Upper lobe of right lung (tissue), 1 donor: ENCODE data around the gene ZBTB22. TPM values are rescaled to one million over a fixed set of nuclear protein-coding genes. Genes with fewer than 3 reads are reported as not detected.

Experiments
- ATAC-seq: fragments of 200-7000 bp; cut with Tn5 transposase; one replicate; pipeline ENCODE4 v1.9.1; 2020; ENCODE audit warnings: mild to moderate bottlenecking, moderate library complexity
- DNase-seq: peaks from one replicate; pipeline ENCODE4 v3.0.0-alpha.2; 2020
- H3K27ac ChIP-seq: fragments of 200-600 bp; one replicate; pipeline ENCODE4 v1.8.0; 2022
- H3K27me3 ChIP-seq: fragments of 200-600 bp; one replicate; pipeline ENCODE4 v1.8.0; 2022; ENCODE audit warnings: mild to moderate bottlenecking
- H3K36me3 ChIP-seq: fragments of 200-600 bp; one replicate; pipeline ENCODE4 v1.8.0; 2022
- H3K4me1 ChIP-seq: fragments of 200-600 bp; one replicate; pipeline ENCODE4 v1.8.0; 2022
- H3K4me3 ChIP-seq: fragments of 200-600 bp; one replicate; pipeline ENCODE4 v1.8.0; 2022; ENCODE audit warnings: mild to moderate bottlenecking
- H3K9me3 ChIP-seq: fragments of 200-600 bp; one replicate; pipeline ENCODE4 v1.8.0; 2022
- intact Hi-C: fragments of 100-400 bp; cut with DNase I; formaldehyde crosslinking; loops from one replicate; pipeline ENCODE4 v1.11.0; 2022
- total RNA-seq: library from RNA; stranded (reverse); fragmentation: NEBNext Ultra II Directional; extraction: Animal tissue kit (Norgen Biotek cat#: 25700); gene quantifications from one replicate; pipeline ENCODE4 v1.2.1, GENCODE V29; 2021
- TF ChIP-seq, protein P1 (sequence below): fragments of 200-600 bp; IDR thresholded peaks from one replicate; pipeline ENCODE4 v1.8.0; 2022; ENCODE audit warnings: antibody characterized with exemption
- donor health status: DM: no; HTN: yes; CAD: no; lungs with severe emphysema.

The ZBTB22 gene
- total RNA-seq, 1 donor from 2014 or later, result 26.2 TPM

DNA sequence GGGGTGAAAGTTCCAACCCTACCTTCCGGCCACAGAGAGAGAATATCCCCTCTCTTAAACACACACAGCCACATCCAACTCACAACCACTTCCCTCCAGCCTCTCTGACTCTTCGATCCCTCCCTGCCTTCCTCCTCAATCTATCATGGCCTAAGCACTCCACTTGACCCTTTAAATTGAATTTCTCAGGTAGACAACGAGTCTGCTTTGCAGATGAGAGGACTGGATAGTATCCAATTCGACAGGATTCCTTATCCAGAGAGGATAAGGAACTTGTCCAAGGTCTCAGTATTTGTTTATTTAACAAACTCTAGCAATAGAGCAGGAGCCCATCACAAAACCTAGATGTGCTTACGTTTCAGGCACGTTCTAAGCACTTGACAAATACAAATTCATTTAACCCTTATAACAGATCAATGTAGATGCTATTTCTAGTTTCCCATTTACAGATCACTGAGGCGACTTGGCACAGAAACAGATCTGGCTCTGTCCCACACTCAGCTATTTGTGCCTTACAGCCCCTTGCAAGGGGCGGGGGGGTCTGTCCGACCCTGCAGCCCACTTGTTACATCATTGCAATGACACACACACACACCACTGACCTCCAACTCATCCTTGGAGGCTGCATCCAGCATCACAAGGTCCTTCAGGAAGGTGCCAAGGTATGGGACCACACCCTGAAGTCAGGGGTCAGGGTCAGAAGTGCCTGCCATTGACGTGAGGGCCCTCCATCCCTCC, 23.3 kb downstream of the ZBTB22 start:
- Histone ChIP-seq H3K27ac (no peak overlapping the region), H3K27me3 (no peaks in the 10 kb centered on the region), H3K9me3 (no peaks in the 10 kb centered on the region), H3K36me3 (peaks cover 58% of the 10 kb centered on the region), H3K4me3 (no peak overlapping the region), H3K4me1 (peaks cover 17% of the 10 kb centered on the region)
- no peak for ATAC-seq
- no peak for DNase-seq
- TF ChIP-seq, protein P1, sequence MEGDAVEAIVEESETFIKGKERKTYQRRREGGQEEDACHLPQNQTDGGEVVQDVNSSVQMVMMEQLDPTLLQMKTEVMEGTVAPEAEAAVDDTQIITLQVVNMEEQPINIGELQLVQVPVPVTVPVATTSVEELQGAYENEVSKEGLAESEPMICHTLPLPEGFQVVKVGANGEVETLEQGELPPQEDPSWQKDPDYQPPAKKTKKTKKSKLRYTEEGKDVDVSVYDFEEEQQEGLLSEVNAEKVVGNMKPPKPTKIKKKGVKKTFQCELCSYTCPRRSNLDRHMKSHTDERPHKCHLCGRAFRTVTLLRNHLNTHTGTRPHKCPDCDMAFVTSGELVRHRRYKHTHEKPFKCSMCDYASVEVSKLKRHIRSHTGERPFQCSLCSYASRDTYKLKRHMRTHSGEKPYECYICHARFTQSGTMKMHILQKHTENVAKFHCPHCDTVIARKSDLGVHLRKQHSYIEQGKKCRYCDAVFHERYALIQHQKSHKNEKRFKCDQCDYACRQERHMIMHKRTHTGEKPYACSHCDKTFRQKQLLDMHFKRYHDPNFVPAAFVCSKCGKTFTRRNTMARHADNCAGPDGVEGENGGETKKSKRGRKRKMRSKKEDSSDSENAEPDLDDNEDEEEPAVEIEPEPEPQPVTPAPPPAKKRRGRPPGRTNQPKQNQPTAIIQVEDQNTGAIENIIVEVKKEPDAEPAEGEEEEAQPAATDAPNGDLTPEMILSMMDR, result no peak
- intact Hi-C loops, result no loop called here

DNA sequence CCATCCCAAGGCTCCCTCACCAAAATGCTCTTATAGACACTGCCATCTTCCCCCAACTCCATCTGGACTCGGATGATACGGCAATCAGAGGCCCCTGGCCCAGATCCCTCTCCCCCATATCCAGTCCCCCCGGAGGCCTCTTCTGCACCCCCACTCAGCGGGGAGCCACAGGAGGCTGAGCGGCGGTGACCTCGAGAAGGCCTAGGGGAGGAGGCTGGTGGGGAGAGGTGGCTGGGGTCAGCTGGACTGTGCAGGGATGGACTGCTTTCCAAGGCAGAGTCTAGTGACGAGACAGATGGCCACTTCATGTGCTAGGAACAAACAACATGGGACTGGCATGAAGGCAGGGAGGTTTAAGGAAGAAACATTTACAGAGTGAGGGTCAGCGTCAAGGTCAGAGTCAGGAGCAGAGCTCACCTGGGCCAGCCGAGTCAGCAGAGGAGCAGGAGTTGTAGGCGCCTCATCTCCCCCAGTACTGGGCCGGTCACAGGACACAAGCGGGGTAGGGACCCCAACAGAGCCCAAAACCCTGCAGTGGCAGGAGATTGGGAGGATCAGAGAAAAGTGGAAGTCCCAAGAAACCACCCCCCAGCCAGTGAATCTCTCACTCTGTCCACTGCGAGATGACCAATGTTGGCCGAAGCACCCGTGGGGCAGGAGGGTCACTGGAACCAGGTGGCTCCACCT, 24.4 kb downstream of the ZBTB22 start:
- Histone ChIP-seq H3K27ac (no peak overlapping the region), H3K4me1 (peaks cover 21% of the 10 kb centered on the region), H3K9me3 (no peaks in the 10 kb centered on the region), H3K4me3 (no peak overlapping the region), H3K27me3 (no peaks in the 10 kb centered on the region), H3K36me3 (peaks cover 58% of the 10 kb centered on the region)
- TF ChIP-seq, protein P1, result no peak
- DNase-seq, result no peak
- no peak for ATAC-seq
- intact Hi-C loops, result no loop called here

DNA sequence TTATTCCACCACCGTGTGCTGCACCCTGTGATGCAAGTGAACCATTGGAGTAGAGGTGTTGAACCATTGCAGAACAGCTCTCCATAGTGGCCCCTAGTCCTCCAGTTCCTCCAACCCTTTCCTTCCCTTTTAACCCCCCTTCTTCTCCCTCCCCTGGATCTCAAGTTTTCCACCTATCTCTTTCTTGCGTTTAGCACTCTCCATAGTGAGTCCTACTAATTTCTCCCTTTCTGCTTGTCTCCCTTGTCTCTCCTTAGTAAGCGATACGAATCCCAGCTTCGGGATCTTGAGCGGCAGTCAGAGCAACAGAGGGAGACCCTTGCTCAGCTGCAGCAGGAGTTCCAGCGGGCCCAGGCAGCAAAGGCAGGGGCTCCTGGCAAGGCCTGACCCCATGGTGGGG, 27.1 kb downstream of the ZBTB22 start:
- no peaks in the 10 kb centered on the region for H3K9me3 ChIP-seq
- peaks cover 66% of the 10 kb centered on the region for H3K36me3 ChIP-seq
- no peak overlapping the region for H3K27ac ChIP-seq
- H3K27me3 ChIP-seq, result no peaks in the 10 kb centered on the region
- H3K4me1 ChIP-seq, result peaks cover 19% of the 10 kb centered on the region
- ATAC-seq (no peak), DNase-seq (no peak)
- TF ChIP-seq, protein P1, result no peak
- peak overlapping the region; percentile 89 for H3K4me3 ChIP-seq
- intact Hi-C loops, result no loop called here

DNA sequence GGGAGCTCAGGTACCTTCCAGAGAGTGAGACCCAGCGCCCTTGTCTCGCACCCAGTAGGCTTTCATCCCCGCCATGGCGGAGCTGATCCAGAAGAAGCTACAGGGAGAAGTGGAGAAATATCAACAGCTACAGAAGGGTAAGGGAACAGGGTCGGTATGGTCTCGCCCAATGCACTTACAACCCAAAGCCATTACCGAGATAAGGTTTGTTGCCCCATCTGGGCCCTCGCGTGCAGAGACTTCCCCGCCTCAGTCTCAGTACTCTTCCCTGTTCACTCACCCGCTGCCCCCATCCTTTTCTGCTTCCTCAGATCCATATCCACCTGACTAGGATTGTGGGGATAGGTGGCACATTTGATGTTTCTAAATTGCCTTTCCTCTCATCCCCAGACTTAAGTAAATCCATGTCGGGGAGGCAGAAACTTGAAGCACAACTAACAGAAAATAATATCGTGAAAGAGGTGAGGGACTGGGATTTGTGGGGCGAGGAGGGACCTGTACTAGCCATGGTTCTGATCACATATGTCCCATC, 27.7 kb downstream of the ZBTB22 start:
- DNase-seq, result no peak
- intact Hi-C loops, result no loop called here
- H3K4me1 ChIP-seq, result peaks cover 19% of the 10 kb centered on the region
- H3K36me3 ChIP-seq, result peaks cover 65% of the 10 kb centered on the region
- H3K27me3 ChIP-seq, result no peaks in the 10 kb centered on the region
- no peak for ATAC-seq
- TF ChIP-seq, protein P1, result no peak
- H3K27ac ChIP-seq, result peak overlapping the region; percentile 73
- no peaks in the 10 kb centered on the region for H3K9me3 ChIP-seq
- H3K4me3 ChIP-seq, result peak overlapping the region; percentile 89

DNA sequence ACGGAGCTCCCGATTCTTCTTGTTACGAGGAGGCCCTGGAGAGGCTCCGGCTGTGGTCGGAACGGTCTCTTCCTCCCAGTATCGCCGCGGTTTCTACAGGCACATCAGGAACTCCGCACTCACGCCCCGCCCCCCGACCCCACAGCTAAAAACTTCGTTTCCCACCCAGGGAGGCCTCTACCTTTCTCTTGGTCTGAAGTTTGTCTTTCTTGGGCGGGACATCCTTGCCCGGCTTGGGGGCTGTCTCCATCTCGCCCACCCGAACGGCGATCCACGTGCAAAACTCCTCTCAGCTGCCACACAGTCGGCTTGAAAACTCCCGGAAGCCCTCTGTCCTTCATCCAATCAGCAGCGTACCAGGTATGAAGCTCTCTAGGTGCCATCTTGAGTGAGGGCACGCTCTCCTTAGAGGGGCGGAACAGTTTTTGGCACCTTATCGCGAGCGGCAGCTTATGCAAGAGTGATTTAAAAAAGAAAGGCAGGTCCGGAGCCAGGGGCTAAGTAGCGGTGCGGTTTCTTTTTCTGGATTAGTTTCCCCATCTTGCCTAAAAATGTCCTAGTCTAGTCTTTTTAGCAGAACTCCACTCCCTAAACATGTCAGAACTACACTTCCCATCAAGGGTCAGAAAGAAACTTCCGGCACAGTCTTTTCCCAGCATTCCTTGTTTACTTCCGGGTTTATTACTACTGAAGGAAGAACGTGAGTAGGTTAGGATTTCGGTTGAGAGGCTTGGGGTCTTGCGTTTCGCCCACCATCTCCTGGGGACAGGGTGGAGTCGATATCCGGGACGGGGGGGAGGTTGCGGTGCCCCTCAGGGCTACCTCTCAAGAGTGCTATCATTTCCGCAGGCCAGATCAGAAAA, 28.4 kb downstream of the ZBTB22 start, which contains the start of the genes PFDN6 and WDR46:
PFDN6 (plus strand) TSS at position 681 of the 863 bp plus-strand sequence. CDS start 256 bp downstream, outside the sequence.
WDR46 (minus strand) TSS at position 319 of the 863 bp plus-strand sequence; CDS start at position 250, 69 bp downstream.
- ATAC-seq, result peak; percentile 96
- no peaks in the 10 kb centered on the region for H3K9me3 ChIP-seq
- H3K27ac ChIP-seq, result peak within 1 kb of the TSS; percentile 73
- H3K36me3 ChIP-seq, result peaks cover 59% of the 10 kb centered on the region
- H3K4me3 ChIP-seq, result peak within 1 kb of the TSS; percentile 89
- peak; percentile 83 for DNase-seq
- no peaks in the 10 kb centered on the region for H3K27me3 ChIP-seq
- TF ChIP-seq, protein P1, result no peak
- intact Hi-C loops, result no loop called here
- peaks cover 19% of the 10 kb centered on the region for H3K4me1 ChIP-seq
